ENCODE data around the gene HEYL.
A peak's percentile ranks its signal among the peaks of the same experiment; 100 is the strongest.

Gene HEYL

GRCh38 chr1:39590546-39590945, 48.9 kb downstream of the HEYL start:
- no peak for DNase-seq (ENCODE audit: insufficient read length)
- TF ChIP-seq TAF1 (IDR thresholded peaks at IDR 0.05; ENCODE audit: borderline replicate concordance, low read depth, low read length): no peak
- no peak for TF ChIP-seq POLR2AphosphoS5 (IDR thresholded peaks at IDR 0.05; ENCODE audit: low read depth, low read length)
- TF ChIP-seq POLR2A (IDR thresholded peaks at IDR 0.05; ENCODE audit: low read depth, low read length): no peak
- FAIRE-seq: no peak

- no peak for FAIRE-seq
- TF ChIP-seq POLR2A (IDR thresholded peaks at IDR 0.05; ENCODE audit: low read depth, low read length) (no peak), TAF1 (IDR thresholded peaks at IDR 0.05; ENCODE audit: borderline replicate concordance, low read depth, low read length) (no peak), POLR2AphosphoS5 (IDR thresholded peaks at IDR 0.05; ENCODE audit: low read depth, low read length) (no peak)
- no peak for DNase-seq (ENCODE audit: insufficient read length)
Observed at GRCh38 chr1:39585933-39586332, 53.5 kb downstream of the HEYL start.

DNA sequence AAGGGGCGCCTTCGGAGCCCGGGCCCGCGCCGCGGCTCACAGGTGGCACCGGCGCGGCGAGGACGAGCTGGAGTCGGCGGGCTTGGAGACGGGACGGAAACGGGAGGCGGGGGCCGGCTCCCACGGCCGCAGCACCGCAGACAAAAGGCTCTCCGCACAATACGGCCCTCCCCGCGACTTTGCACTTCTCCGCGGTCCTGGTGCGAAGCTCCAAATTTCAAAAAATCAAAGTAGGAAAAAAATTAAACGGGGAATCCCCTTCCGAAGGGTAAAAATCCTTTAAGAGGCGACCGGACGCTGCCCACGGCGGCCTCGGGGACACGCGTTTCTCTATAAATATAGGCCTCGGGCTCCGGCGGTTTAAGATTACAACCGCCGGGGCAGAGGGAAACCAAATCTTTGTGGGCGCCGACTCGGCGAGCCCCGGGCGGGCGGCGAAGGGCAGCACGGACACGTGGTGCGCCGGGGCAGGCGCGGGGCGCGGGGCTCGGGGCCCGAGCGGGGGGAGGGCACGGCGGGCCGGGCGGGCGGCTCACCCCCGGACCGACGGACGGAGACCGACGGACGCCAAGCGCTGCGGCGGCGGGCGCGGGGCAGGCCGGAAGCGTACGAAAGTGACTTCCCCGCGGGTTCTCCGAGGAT, 63.3 kb downstream of the HEYL start:
- FAIRE-seq: no peak
- DNase-seq (ENCODE audit: insufficient read length): peak; percentile 38
- TF ChIP-seq POLR2AphosphoS5 (IDR thresholded peaks at IDR 0.05; ENCODE audit: low read depth, low read length) (no peak), TAF1 (IDR thresholded peaks at IDR 0.05; ENCODE audit: borderline replicate concordance, low read depth, low read length) (no peak), POLR2A (IDR thresholded peaks at IDR 0.05; ENCODE audit: low read depth, low read length) (no peak)

DNA sequence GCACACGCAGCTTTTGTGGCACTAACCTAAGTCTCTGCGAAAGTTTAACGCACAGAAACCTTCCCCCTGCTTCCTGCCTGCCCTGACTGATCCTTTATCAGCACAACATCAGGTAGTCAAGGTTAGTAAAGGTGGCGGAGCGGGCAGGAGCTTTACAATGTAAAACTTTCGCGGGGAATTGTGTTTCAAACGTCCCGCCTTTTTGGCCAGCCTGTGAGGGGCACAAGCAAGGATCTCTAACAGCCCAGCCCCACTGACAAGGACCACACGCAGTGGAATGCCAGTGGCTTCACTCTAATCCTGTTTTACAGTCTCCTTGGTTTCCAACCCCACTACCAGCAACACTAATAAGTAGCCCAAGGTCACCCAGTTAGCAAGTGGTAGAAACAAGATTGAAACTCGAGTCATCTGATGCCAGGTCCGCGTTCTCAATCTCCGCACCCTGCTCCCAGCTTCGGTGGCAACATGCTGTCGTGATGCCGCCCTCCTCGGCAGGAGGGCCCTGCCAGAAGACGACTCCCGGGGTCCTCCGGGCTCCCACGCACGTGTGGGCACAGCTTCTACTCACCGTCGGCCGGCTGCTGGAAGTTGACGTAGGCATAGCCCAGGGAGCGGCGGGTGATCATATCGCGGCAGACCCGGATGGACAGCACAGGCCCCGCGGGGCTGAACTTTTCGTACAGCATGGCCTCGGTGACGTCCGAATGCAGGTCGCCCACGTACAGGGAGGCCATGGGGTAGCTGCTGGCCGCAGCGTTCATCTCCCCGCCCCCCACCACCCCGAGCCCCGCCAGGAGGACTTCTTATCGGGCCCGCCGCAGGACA, 64.0 kb downstream of the HEYL start:
- peak; percentile 36 for DNase-seq (ENCODE audit: insufficient read length)
- TF ChIP-seq TAF1 (IDR thresholded peaks at IDR 0.05; ENCODE audit: borderline replicate concordance, low read depth, low read length) (no peak), POLR2AphosphoS5 (IDR thresholded peaks at IDR 0.05; ENCODE audit: low read depth, low read length) (peak; percentile 57; the same call in 1 of the 2 replicates), POLR2A (IDR thresholded peaks at IDR 0.05; ENCODE audit: low read depth, low read length) (peak; percentile 5; the same call in 1 of the 2 replicates)
- FAIRE-seq: peak; percentile 83

GRCh38 chr1:39574646-39575045, 64.8 kb downstream of the HEYL start:
- TF ChIP-seq POLR2AphosphoS5 (IDR thresholded peaks at IDR 0.05; ENCODE audit: low read depth, low read length) (no peak), TAF1 (IDR thresholded peaks at IDR 0.05; ENCODE audit: borderline replicate concordance, low read depth, low read length) (no peak), POLR2A (IDR thresholded peaks at IDR 0.05; ENCODE audit: low read depth, low read length) (no peak)
- FAIRE-seq (no peak), DNase-seq (ENCODE audit: insufficient read length) (no peak)
